Gastroesophageal sphincter (tissue), 3 donors: ENCODE measurements around the gene ACTN1.

Experiments
- CTCF ChIP-seq, 4 experiments: fragments of 200-600 bp in 2 of 4; fragments of 450-650 bp in 2 of 4; sonication (generic) in 1 of 4; IDR thresholded peaks; one replicate each; pipeline ENCODE4 v1.5.1; 2017 to 2019; ENCODE audit warnings: antibody characterized with exemption in 4 of 4, mild to moderate bottlenecking in 2 of 4, moderate library complexity in 2 of 4
- POLR2A ChIP-seq, 2 donors: fragments of 450-650 bp; IDR thresholded peaks; one replicate each; pipeline ENCODE4 v1.6.1; 2017; ENCODE audit warnings: antibody characterized with exemption in 2 of 2, mild to moderate bottlenecking in 2 of 2, moderate library complexity in 1 of 2
- POLR2AphosphoS5 ChIP-seq: sonication (generic); formaldehyde crosslinking; IDR thresholded peaks from one replicate; pipeline ENCODE4 v1.6.1; 2017; ENCODE audit warnings: antibody characterized with exemption

GRCh38 chr14:68970736-68971135 lies 8.4 kb downstream of the ACTN1 start:
- TF ChIP-seq POLR2A (IDR thresholded peaks at IDR 0.05) (no peak), POLR2AphosphoS5 (no peak), CTCF (IDR thresholded peaks at IDR 0.05) (no peak)
